T-cell (primary cell): ENCODE data around the gene IWS1. TPM values are rescaled to one million over a fixed set of nuclear protein-coding genes. Genes with fewer than 3 reads are reported as not detected.

Experiments used
- ATAC-seq, 4 experiments: fragments of 200-7000 bp in 3 of 4; fragments of 150-1000 bp in 1 of 4; cut with Tn5 transposase; replicated peaks in 1 of 4; 1 replicate in 3 of 4; 2 replicates in 1 of 4; pipeline ENCODE4 v1.10.0; 2021; ENCODE audit warnings: moderate library complexity in 3 of 4, mild to moderate bottlenecking in 2 of 4, moderate number of reproducible peaks in 1 of 4
- CTCF ChIA-PET, 2 donors: fragments of 300-600 bp; sonication (Branson Sonifier 250); formaldehyde crosslinking; loops; one replicate each; lab custom pipeline; 2022; ENCODE audit warnings: antibody characterized with exemption in 2 of 2; lab: Charles Lee
- POLR2A ChIA-PET, 2 donors: fragments of 300-600 bp; sonication (Branson Sonifier 250); formaldehyde crosslinking; loops; one replicate each; lab custom pipeline; 2022; ENCODE audit warnings: antibody characterized with exemption in 2 of 2; lab: Charles Lee
- DNase-seq, 35 experiments: peaks; one replicate each; pipeline versions ENCODE4 v3.0.0 to v3.0.0-alpha.2; 2013 to 2023
- H3K27ac ChIP-seq: one replicate; pipeline ENCODE4 v1.5.1; 2013; ENCODE audit warnings: low read length
- H3K27me3 ChIP-seq, 2 experiments: replicated peaks in 1 of 2; 1 replicate in 1 of 2; 2 replicates in 1 of 2; pipeline versions ENCODE4 v1.6.1 to v1.7.0; 2013; ENCODE audit warnings: low read length in 1 of 2, mixed read lengths in 1 of 2; ENCODE audit not compliant: control insufficient read depth in 2 of 2, insufficient read depth in 2 of 2; ENCODE audit errors: extremely low read depth in 1 of 2
- H3K36me3 ChIP-seq, 2 donors: 1 replicate in 1 of 2; 2 replicates in 1 of 2; pipeline versions ENCODE4 v1.6.1 to v1.7.0; 2013; ENCODE audit warnings: low read length in 1 of 2; ENCODE audit not compliant: control insufficient read depth in 2 of 2, insufficient read depth in 1 of 2; ENCODE audit errors: extremely low read depth in 1 of 2
- H3K4me1 ChIP-seq, 2 experiments: 1 replicate in 1 of 2; 2 replicates in 1 of 2; pipeline versions ENCODE4 v1.6.1 to v1.7.0; 2013; ENCODE audit warnings: low read length in 2 of 2, mixed read lengths in 1 of 2; ENCODE audit not compliant: insufficient read depth in 2 of 2, control insufficient read depth in 1 of 2; ENCODE audit errors: extremely low read depth in 1 of 2
- H3K4me3 ChIP-seq, 2 donors: 1 replicate in 1 of 2; 2 replicates in 1 of 2; pipeline versions ENCODE4 v1.5.1 to v1.7.0; 2013; ENCODE audit warnings: mild to moderate bottlenecking in 2 of 2, low read length in 1 of 2, moderate library complexity in 1 of 2; ENCODE audit not compliant: control insufficient read depth in 1 of 2; ENCODE audit errors: extremely low read depth in 1 of 2
- H3K9me3 ChIP-seq: 2 replicates; pipeline ENCODE4 v1.7.0; 2013
- H3K27ac Mint-ChIP-seq, 2 donors: one replicate each; pipeline ENCODE4 v1.8.0; 2020 to 2021; ENCODE audit warnings: mild to moderate bottlenecking in 2 of 2, mixed read lengths in 2 of 2
- H3K27me3 Mint-ChIP-seq, 2 donors: one replicate each; pipeline ENCODE4 v1.8.0; 2021 to 2022; ENCODE audit warnings: mixed read lengths in 2 of 2
- H3K36me3 Mint-ChIP-seq: one replicate; pipeline ENCODE4 v1.8.0; 2021; ENCODE audit warnings: mixed read lengths
- H3K4me1 Mint-ChIP-seq, 3 donors: one replicate each; pipeline ENCODE4 v1.8.0; 2020 to 2022; ENCODE audit warnings: mixed read lengths in 3 of 3, mild to moderate bottlenecking in 1 of 3
- H3K4me3 Mint-ChIP-seq, 3 donors: one replicate each; pipeline ENCODE4 v1.8.0; 2020 to 2022; ENCODE audit warnings: mild to moderate bottlenecking in 3 of 3, mixed read lengths in 3 of 3, moderate library complexity in 3 of 3
- H3K9me3 Mint-ChIP-seq, 3 donors: one replicate each; pipeline ENCODE4 v1.8.0; 2020 to 2022; ENCODE audit warnings: mixed read lengths in 3 of 3
- WGBS: methylation state at CpG from one replicate; pipeline ENCODE4 v1.1.5; 2013; ENCODE audit warnings: missing lambda C conversion rate; ENCODE audit not compliant: insufficient coverage; 5-methylcytosine and 5-hydroxymethylcytosine counted together
- total RNA-seq, 35 experiments: library from RNA in 6 of 35; stranded (reverse) in 6 of 35; fragments of 120-200 nt in 1 of 35; gene quantifications; one replicate each; pipeline versions ENCODE4 v1.2.1 to v1.2.4 and lab custom pipeline; 2013 to 2026

IWS1 gene
- total RNA-seq, 5 donors from 2014 or later (not counting 1 experiment from before 2014, with no cell fraction given), result 20.8 to 47.1 (median 42.6) TPM

DNA sequence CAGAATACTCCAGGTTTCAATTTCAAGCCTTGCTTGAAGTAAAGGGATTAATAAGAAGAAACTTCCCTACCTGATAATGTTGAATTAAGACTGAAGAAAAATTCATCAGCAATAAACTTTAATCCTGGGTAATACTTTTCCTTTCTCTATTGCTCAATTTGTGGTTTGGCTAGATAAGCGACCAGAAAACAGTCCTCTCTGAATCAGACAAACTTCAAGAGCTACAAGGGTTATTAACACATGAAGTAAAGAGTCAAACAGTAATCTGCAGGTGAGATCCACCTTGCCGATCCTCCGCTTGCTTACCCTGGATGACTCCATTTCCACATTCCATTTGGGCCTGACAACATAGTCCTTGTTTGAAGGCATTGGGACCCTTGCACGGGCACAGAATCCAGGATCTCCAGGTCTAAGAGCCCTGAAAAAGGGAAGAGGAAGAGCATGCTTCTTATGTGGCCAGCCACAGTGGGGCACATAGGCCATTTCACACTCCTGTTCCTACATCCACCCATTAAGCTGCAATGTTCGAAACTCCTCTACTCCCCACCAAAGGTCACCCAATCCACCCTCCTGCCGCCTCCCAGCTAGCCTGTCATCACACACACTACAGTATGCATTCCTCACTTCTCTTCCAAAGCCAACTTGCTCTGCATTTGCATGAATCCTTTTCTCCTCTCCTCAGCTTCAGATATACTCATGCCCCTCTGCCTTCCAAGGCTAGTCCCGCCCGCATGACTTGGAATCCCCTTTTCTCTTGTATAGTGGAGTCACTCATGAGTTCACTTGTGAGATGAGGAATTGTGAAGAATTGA lies 39.8 kb downstream of the IWS1 start:
- ATAC-seq (no peak), DNase-seq (no peak)
- Histone ChIP-seq H3K36me3 (peaks cover 3 to 89% of the 10 kb centered on the region in 2 donors), H3K9me3 (no peaks in the 10 kb centered on the region), H3K27ac (peak overlapping the region; percentile 38), H3K4me3 (no peak overlapping the region), H3K27me3 (no peaks in the 10 kb centered on the region), H3K4me1 (peaks cover 8 to 12% of the 10 kb centered on the region in 2 experiments)
- Mint-ChIP-seq H3K4me1 (peaks cover 19 to 36% (median 25%) of the 10 kb centered on the region in 3 donors), H3K36me3 (peaks cover 58% of the 10 kb centered on the region), H3K27ac (peak overlapping the region; percentile 50 to 88), H3K27me3 (no peaks in the 10 kb centered on the region), H3K4me3 (no peak overlapping the region), H3K9me3 (no peaks in the 10 kb centered on the region)
- 85% methylated on average over 4 of the region's 8 CpGs for WGBS
- CTCF ChIA-PET, result interaction anchor here in 1 of 2 donors (0.7 kb wide), 1 partner anchor 371 kb away, joined by 3 read pairs; no protein-coding TSS in a partner anchor
- POLR2A ChIA-PET, result interaction anchor here in 1 of 2 donors (0.7 to 0.8 kb wide), 2 partner anchors 341 to 382 kb away, joined by 3 to 5 read pairs; no protein-coding TSS in a partner anchor

DNA sequence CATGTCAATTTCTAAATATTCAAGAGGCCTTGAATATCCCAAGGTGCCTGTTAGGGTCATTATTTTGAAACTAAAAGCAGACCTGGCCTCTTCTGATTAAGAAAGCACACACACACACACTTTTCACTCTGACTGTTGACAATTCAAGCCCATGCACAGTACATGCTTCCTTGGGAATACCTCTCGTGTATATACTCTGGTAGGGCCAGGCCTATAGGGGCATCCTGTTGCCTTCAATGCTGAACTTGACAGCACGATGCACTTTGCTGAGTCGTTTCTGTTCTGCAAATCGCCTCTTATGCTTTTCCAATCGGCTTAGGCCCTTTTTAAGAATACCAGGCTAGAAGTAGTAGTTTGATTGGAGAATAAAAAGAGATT lies 40.6 kb downstream of the IWS1 start:
- H3K27ac Mint-ChIP-seq, result peak overlapping the region; percentile 50 to 88
- Histone ChIP-seq H3K4me1 (peaks cover 8 to 12% of the 10 kb centered on the region in 2 experiments), H3K27me3 (no peaks in the 10 kb centered on the region), H3K9me3 (no peaks in the 10 kb centered on the region), H3K27ac (peak overlapping the region; percentile 38), H3K36me3 (peaks cover 7 to 91% of the 10 kb centered on the region in 2 donors), H3K4me3 (no peak overlapping the region)
- WGBS, result 41% methylated on average over 4 of the region's 5 CpGs
- ATAC-seq, result peak; percentile 38 to 52 (median 42)
- no peaks in the 10 kb centered on the region for H3K9me3 Mint-ChIP-seq
- H3K27me3 Mint-ChIP-seq, result no peaks in the 10 kb centered on the region
- CTCF ChIA-PET, result interaction anchor here in 1 of 2 donors (0.6 kb wide), 1 partner anchor 285 kb away, joined by 3 read pairs; no protein-coding TSS in a partner anchor
- H3K36me3 Mint-ChIP-seq, result peaks cover 57% of the 10 kb centered on the region
- DNase-seq, result peak in 2 of 35 experiments; percentile 2 to 18
- H3K4me3 Mint-ChIP-seq, result peak overlapping the region in 1 of 3 donors; percentile 21
- POLR2A ChIA-PET, result interaction anchor here in 1 of 2 donors (0.7 to 0.8 kb wide), 2 partner anchors 340 to 381 kb away, joined by 3 to 5 read pairs; no protein-coding TSS in a partner anchor
- peaks cover 19 to 36% (median 25%) of the 10 kb centered on the region in 3 donors for H3K4me1 Mint-ChIP-seq

- Mint-ChIP-seq H3K4me3 (no peak overlapping the region), H3K9me3 (no peaks in the 10 kb centered on the region), H3K27me3 (no peaks in the 10 kb centered on the region), H3K36me3 (peaks cover 54% of the 10 kb centered on the region), H3K4me1 (peaks cover 19 to 36% (median 25%) of the 10 kb centered on the region in 3 donors), H3K27ac (peak overlapping the region; percentile 50 to 88)
- peak overlapping the region; percentile 38 for H3K27ac ChIP-seq
- DNase-seq (peak in 1 of 35 experiments; percentile 20), ATAC-seq (peak in 3 of 4 experiments; percentile 19 to 58 (median 40))
- H3K4me3 ChIP-seq, result no peak overlapping the region
- H3K36me3 ChIP-seq, result peaks cover 7 to 91% of the 10 kb centered on the region in 2 donors
- ChIA-PET POLR2A (no interaction called here), CTCF (interaction anchor here in 1 of 2 donors (0.6 kb wide), 1 partner anchor 284 kb away, joined by 3 read pairs; no protein-coding TSS in a partner anchor)
- H3K4me1 ChIP-seq, result peaks cover 8 to 12% of the 10 kb centered on the region in 2 experiments
- H3K9me3 ChIP-seq, result no peaks in the 10 kb centered on the region
- no peaks in the 10 kb centered on the region for H3K27me3 ChIP-seq
- no CpG with 5 or more reads among the region's 5 CpGs for WGBS
Measured at GRCh38 chr2:127485051-127485693, 41.1 kb downstream of the IWS1 start.

DNA sequence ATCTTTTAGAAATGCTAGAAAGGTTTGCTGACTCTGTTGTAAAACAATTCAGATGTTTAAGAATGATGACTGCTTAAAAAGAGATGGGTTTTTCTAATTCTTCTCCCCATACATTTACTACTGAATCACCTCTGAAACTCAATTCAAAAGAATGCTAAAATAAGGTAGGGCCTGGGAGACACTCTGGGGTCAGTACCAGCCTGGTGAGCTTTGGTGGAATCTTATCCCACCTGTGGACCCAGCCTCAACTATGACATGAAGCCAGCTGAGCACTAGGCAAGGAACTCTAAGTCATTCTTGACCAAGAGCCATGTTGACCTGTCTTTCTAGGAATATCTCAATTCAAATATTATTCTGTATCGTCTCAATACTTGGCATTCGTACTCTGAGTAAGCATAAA lies 44.3 kb downstream of the IWS1 start:
- ATAC-seq (no peak), DNase-seq (no peak)
- Mint-ChIP-seq H3K4me3 (no peak overlapping the region), H3K36me3 (peaks cover 36% of the 10 kb centered on the region), H3K27me3 (no peaks in the 10 kb centered on the region), H3K27ac (no peak overlapping the region), H3K9me3 (no peaks in the 10 kb centered on the region), H3K4me1 (peaks cover 9 to 22% (median 19%) of the 10 kb centered on the region in 3 donors)
- no peaks in the 10 kb centered on the region for H3K9me3 ChIP-seq
- CTCF ChIA-PET, result interaction anchor here in 1 of 2 donors (1.0 kb wide), 1 partner anchor 285 kb away, joined by 3 read pairs; no protein-coding TSS in a partner anchor
- no peak overlapping the region for H3K4me3 ChIP-seq
- H3K27me3 ChIP-seq, result no peaks in the 10 kb centered on the region
- peaks cover 8 to 12% of the 10 kb centered on the region in 2 experiments for H3K4me1 ChIP-seq
- peaks cover 7 to 65% of the 10 kb centered on the region in 2 donors for H3K36me3 ChIP-seq
- 94% methylated on average over 2 of the region's 2 CpGs for WGBS
- POLR2A ChIA-PET, result no interaction called here
- H3K27ac ChIP-seq, result no peak overlapping the region

GRCh38 chr2:127479866-127480743 lies 46.2 kb downstream of the IWS1 start:
- Histone ChIP-seq H3K27ac (no peak overlapping the region), H3K4me1 (peaks cover under 1 to 4% of the 10 kb centered on the region in 2 experiments), H3K36me3 (peaks cover 5 to 46% of the 10 kb centered on the region in 2 donors), H3K4me3 (no peak overlapping the region), H3K27me3 (no peaks in the 10 kb centered on the region), H3K9me3 (no peaks in the 10 kb centered on the region)
- CTCF ChIA-PET, result interaction anchor here (0.7 to 2.3 kb wide), 17 partner anchors 12 to 412 kb away, joined by 3 to 27 read pairs (median 4); no protein-coding TSS in a partner anchor
- 76% methylated on average over 5 of the region's 8 CpGs for WGBS
- DNase-seq (no peak), ATAC-seq (no peak)
- peaks cover 6 to 11% (median 8%) of the 10 kb centered on the region in 3 donors for H3K9me3 Mint-ChIP-seq
- no peak overlapping the region for H3K4me3 Mint-ChIP-seq
- H3K27me3 Mint-ChIP-seq, result no peaks in the 10 kb centered on the region
- peaks cover 0 to 4% (median 2%) of the 10 kb centered on the region in 3 donors for H3K4me1 Mint-ChIP-seq
- POLR2A ChIA-PET, result interaction anchor here in 1 of 2 donors (0.6 kb wide), 1 partner anchor 130 kb away, joined by 7 read pairs; no protein-coding TSS in a partner anchor
- H3K36me3 Mint-ChIP-seq, result peaks cover 35% of the 10 kb centered on the region
- H3K27ac Mint-ChIP-seq, result no peak overlapping the region
